ENCODE data around the gene VAC14. TPM values are rescaled to one million over a fixed set of nuclear protein-coding genes. Genes with fewer than 3 reads are reported as not detected.

VAC14 gene
- polyA plus RNA-seq, 2 of the 4 experiments (the other 2 are of a cell fraction), result 25.3 to 27.0 TPM

DNA sequence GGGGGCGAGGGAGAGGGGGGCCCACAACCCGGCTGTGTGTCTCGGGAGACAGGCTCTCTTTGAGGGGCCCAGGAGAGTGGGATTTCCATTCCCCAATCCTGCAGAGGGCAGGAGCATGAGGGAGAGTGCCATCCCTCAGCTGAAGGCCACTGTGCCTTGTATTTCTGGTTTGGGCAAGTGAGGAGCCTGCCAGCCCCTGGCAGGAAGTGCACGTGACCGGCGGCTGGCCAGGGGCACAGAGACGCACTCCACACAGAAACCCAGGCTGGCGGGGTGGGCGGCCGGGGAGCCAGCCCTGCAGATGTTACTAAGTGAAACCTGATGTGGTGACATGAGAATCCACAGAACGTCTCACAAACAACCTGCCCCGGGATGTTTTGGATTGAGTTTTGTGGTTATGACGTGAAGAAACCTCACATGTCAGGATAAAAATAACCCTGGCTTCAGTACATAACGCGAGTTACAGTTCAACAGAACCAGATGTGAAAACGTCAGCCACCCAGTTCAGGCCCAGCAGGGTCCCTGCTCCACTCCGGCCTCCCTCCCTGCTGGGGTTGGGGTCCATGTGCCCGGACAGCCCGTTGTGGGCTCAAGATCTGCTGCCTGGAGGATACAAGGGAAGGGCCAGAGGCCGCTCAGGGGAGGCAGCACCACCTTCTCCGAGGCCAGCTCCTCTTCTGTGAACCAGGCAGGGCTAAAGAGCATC, 63.4 kb downstream of the VAC14 start:
- TF ChIP-seq FOXS1 (CRISPR knock-in tag; IDR thresholded peaks at IDR 0.05) (no peak), EHF (CRISPR knock-in tag; IDR thresholded peaks at IDR 0.05) (no peak), HEYL (CRISPR knock-in tag; IDR thresholded peaks at IDR 0.05) (no peak), HOXB5 (CRISPR knock-in tag; IDR thresholded peaks at IDR 0.05) (no peak), RNF2 (IDR thresholded peaks at IDR 0.05; ENCODE audit: borderline replicate concordance, low read depth) (no peak), NPAS2 (CRISPR knock-in tag; IDR thresholded peaks at IDR 0.05; ENCODE audit: borderline replicate concordance) (no peak), MYC (IDR thresholded peaks at IDR 0.05; ENCODE audit: borderline replicate concordance, low read length) (no peak), FOSB (CRISPR knock-in tag; IDR thresholded peaks at IDR 0.05) (no peak), CEBPB (IDR thresholded peaks at IDR 0.05) (no peak), POLR2AphosphoS2 (conservative IDR thresholded peaks at IDR 0.05; ENCODE audit: low read length) (no peak)
- TF ChIP-seq, protein P1, sequence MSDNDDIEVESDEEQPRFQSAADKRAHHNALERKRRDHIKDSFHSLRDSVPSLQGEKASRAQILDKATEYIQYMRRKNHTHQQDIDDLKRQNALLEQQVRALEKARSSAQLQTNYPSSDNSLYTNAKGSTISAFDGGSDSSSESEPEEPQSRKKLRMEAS (IDR thresholded peaks at IDR 0.05), result no peak
- ChIA-PET POLR2A (interaction anchor here (1.0 kb wide), 1 partner anchor 50 kb away, joined by 3 read pairs; no protein-coding TSS in a partner anchor), CTCF (interaction anchor here (0.6 to 8.5 kb wide), 24 partner anchors 8 to 83 kb away, joined by 3 to 88 read pairs (median 5); no protein-coding TSS in a partner anchor)
- no peak for DNase-seq (ENCODE audit: low read depth in 1 of 2, low spot score in 1 of 2)
- Histone ChIP-seq H3K4me2 (no peak overlapping the region), H3K4me1 (peaks cover 17% of the 10 kb centered on the region), H3K9me3 (no peaks in the 10 kb centered on the region), H3K27ac (peak overlapping the region in 1 of 2 experiments; percentile 63; a peak in 3 of 6 replicates), H3K4me3 (no peak overlapping the region)
- no peak for FAIRE-seq
- 89% methylated on average over 18 of the region's 21 CpGs for WGBS (ENCODE audit: missing lambda C conversion rate)
- ATAC-seq, result no peak

DNA sequence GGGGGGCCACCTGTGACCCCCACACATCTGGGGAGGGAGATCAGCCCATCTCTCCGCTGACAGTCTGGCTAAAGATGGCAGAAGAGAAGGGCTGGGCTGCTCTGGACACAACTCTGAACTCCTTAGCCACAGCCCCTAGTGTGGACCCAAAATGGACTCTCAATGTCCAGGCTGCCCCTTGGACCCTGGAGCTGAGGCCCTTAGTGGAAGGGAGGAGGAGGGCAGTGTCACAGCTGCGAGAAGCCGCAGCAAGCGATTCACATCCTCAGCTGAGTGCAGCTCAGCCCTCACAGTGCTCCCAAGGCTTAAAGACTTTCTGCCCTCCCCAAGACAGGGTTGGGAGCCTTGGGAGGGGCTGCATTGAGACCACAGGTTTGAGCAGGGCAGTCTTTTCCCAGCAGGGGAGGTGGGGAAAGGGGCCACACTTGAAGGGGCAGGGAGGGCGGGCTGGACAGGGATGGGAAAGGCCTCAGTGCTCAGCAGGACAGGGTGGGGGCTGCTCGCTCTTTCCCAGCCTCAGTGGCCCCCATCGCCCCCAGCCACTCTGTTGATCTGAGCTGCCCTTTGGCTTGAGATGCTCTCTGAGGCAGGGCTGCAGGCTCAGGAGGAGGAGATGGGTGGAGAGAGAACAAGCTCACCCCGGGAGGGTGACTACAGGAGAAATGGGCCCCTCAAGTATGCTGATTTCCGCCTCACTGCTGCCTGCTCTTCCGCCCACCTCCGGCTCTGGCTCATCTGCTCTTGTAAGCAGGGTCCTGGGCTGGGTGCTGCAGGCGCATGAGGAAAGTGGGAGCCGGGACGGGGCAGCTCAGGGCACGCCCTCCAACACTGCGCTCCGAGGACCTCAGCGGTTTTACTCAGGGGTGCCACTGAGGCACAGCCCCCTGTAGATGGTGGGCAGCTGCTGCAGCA, 64.2 kb downstream of the VAC14 start:
- POLR2A ChIA-PET, result no interaction called here
- ATAC-seq, result no peak

More for the DNA sequence above, 64.2 kb downstream of the VAC14 start:
- no peak for TF ChIP-seq JUN (IDR thresholded peaks at IDR 0.05)
- no peak for TF ChIP-seq SREBF2 (IDR thresholded peaks at IDR 0.05)
- no peak for TF ChIP-seq ZSCAN20 (CRISPR knock-in tag; IDR thresholded peaks at IDR 0.05)
- no peak for TF ChIP-seq CBX8 (IDR thresholded peaks at IDR 0.05)
- TF ChIP-seq RARB (CRISPR knock-in tag; IDR thresholded peaks at IDR 0.05), result no peak
- TF ChIP-seq, protein P2, sequence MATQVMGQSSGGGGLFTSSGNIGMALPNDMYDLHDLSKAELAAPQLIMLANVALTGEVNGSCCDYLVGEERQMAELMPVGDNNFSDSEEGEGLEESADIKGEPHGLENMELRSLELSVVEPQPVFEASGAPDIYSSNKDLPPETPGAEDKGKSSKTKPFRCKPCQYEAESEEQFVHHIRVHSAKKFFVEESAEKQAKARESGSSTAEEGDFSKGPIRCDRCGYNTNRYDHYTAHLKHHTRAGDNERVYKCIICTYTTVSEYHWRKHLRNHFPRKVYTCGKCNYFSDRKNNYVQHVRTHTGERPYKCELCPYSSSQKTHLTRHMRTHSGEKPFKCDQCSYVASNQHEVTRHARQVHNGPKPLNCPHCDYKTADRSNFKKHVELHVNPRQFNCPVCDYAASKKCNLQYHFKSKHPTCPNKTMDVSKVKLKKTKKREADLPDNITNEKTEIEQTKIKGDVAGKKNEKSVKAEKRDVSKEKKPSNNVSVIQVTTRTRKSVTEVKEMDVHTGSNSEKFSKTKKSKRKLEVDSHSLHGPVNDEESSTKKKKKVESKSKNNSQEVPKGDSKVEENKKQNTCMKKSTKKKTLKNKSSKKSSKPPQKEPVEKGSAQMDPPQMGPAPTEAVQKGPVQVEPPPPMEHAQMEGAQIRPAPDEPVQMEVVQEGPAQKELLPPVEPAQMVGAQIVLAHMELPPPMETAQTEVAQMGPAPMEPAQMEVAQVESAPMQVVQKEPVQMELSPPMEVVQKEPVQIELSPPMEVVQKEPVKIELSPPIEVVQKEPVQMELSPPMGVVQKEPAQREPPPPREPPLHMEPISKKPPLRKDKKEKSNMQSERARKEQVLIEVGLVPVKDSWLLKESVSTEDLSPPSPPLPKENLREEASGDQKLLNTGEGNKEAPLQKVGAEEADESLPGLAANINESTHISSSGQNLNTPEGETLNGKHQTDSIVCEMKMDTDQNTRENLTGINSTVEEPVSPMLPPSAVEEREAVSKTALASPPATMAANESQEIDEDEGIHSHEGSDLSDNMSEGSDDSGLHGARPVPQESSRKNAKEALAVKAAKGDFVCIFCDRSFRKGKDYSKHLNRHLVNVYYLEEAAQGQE (IDR thresholded peaks at IDR 0.05), result no peak
- TF ChIP-seq ESRRA (IDR thresholded peaks at IDR 0.05; ENCODE audit: borderline replicate concordance, low read length), result no peak
- TF ChIP-seq POLR2A (IDR thresholded peaks at IDR 0.05; ENCODE audit: low read length), result no peak
- no peak for TF ChIP-seq MAFK (IDR thresholded peaks at IDR 0.05; ENCODE audit: partially characterized antibody)
- no peak for TF ChIP-seq HOXB5 (CRISPR knock-in tag; IDR thresholded peaks at IDR 0.05)
- TF ChIP-seq JUNB (IDR thresholded peaks at IDR 0.05), result no peak
- TF ChIP-seq, protein P3, sequence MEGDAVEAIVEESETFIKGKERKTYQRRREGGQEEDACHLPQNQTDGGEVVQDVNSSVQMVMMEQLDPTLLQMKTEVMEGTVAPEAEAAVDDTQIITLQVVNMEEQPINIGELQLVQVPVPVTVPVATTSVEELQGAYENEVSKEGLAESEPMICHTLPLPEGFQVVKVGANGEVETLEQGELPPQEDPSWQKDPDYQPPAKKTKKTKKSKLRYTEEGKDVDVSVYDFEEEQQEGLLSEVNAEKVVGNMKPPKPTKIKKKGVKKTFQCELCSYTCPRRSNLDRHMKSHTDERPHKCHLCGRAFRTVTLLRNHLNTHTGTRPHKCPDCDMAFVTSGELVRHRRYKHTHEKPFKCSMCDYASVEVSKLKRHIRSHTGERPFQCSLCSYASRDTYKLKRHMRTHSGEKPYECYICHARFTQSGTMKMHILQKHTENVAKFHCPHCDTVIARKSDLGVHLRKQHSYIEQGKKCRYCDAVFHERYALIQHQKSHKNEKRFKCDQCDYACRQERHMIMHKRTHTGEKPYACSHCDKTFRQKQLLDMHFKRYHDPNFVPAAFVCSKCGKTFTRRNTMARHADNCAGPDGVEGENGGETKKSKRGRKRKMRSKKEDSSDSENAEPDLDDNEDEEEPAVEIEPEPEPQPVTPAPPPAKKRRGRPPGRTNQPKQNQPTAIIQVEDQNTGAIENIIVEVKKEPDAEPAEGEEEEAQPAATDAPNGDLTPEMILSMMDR (IDR thresholded peaks at IDR 0.05), result no peak
- TF ChIP-seq CHD2 (IDR thresholded peaks at IDR 0.05; ENCODE audit: low read length, partially characterized antibody), result no peak
- TF ChIP-seq FOSL2 (IDR thresholded peaks at IDR 0.05), result no peak
- TF ChIP-seq FOSL2 (CRISPR knock-in tag; IDR thresholded peaks at IDR 0.05), result no peak
- no peak for TF ChIP-seq HDAC2 (IDR thresholded peaks at IDR 0.05)
- no peak for TF ChIP-seq GATA3 (IDR thresholded peaks at IDR 0.05; ENCODE audit: borderline replicate concordance)
- no peak for TF ChIP-seq RNF2 (IDR thresholded peaks at IDR 0.05; ENCODE audit: borderline replicate concordance, low read depth)
- no peak for TF ChIP-seq EHF (CRISPR knock-in tag; IDR thresholded peaks at IDR 0.05)
- TF ChIP-seq PHF8 (IDR thresholded peaks at IDR 0.05; ENCODE audit: borderline replicate concordance, low read depth), result no peak
- TF ChIP-seq CHD4 (IDR thresholded peaks at IDR 0.05; ENCODE audit: borderline replicate concordance), result no peak
- FAIRE-seq, result no peak
- 0 out of 6 replicates have a peak overlapping the region, but pooled peaks of 1 of the 2 experiments have one; percentile 63 for H3K27ac ChIP-seq
- WGBS (ENCODE audit: missing lambda C conversion rate), result 92% methylated on average over 10 of the region's 18 CpGs
- H3K9me3 ChIP-seq, result no peaks in the 10 kb centered on the region
- CTCF ChIA-PET, result interaction anchor here (0.9 to 8.5 kb wide), 5 partner anchors 14 to 56 kb away, joined by 3 to 88 read pairs (median 8); no protein-coding TSS in a partner anchor
- H3K4me3 ChIP-seq, result no peak overlapping the region
- H3K4me1 ChIP-seq, result peaks cover 17% of the 10 kb centered on the region
- no peak for DNase-seq (ENCODE audit: low read depth in 1 of 2, low spot score in 1 of 2)
- no peak overlapping the region for H3K4me2 ChIP-seq

All from A549 (cell line).